K562 (cell line): ENCODE measurements around the gene KRTAP10-6. TPM values are rescaled to one million over a fixed set of nuclear protein-coding genes. Genes with fewer than 3 reads are reported as not detected.
"Not testable (repeated sequence)": the region's sequence is repeated elsewhere in the genome, so short reads cannot be mapped to it uniquely, and the experiment has no call there.

Experiments
- ATAC-seq: fragments of 200-7000 bp; cut with Tn5 transposase; 3 replicates; pipeline ENCODE4 v1.9.1; 2020; ENCODE audit warnings: moderate library complexity
- BruUV-seq: library from RNA; stranded (reverse); fragments of 400-500 nt; replicated peaks from 2 replicates; lab custom pipeline; 2021; lab: Mats Ljungman, UMichigan
- CTCF ChIA-PET: fragments of 300-600 bp; formaldehyde crosslinking; extraction: SDS; loops from one replicate; lab custom pipeline; 2021; ENCODE audit warnings: low intra/inter-chr PET ratio; lab: Yijun Ruan, JAX
- POLR2A ChIA-PET: fragments of 300-600, 350-650 bp; sonication (Branson Sonifier 250); formaldehyde crosslinking; extraction: SDS; loops from one replicate; lab custom pipeline; 2021; ENCODE audit warnings: antibody characterized with exemption, inconsistent platforms; lab: Yijun Ruan, JAX
- DNase-seq, 4 experiments: peaks; one replicate each; pipeline versions ENCODE4 v3.0.0 to v3.0.0-alpha.2; 2011 to 2018; ENCODE audit warnings: low spot score in 3 of 4, mixed read lengths in 3 of 4; ENCODE audit errors: extremely low read depth in 1 of 4
- FAIRE-seq: peaks from 2 replicates; lab custom pipeline; 2011; peaks lifted over from hg19 to GRCh38; lab: Jason Lieb, UNC
- H2AFZ ChIP-seq: 2 replicates; pipeline ENCODE4 v1.6.0; 2011; ENCODE audit warnings: low read depth, low read length, control low read depth, inconsistent platforms
- H3K27ac ChIP-seq: fragments of 200-600 bp; 3 replicates; pipeline ENCODE4 v1.8.0; 2011; ENCODE audit warnings: low read depth, mild to moderate bottlenecking, control low read depth, inconsistent platforms, low read length, moderate library complexity, mixed read lengths; ENCODE audit errors: extremely low read depth
- H3K27me3 ChIP-seq, 2 experiments: fragments of 300-600 bp in 1 of 2; 2 replicates in 1 of 2; 3 replicates in 1 of 2; pipeline versions ENCODE4 v1.6.0 to v1.8.0; 2011; ENCODE audit warnings: inconsistent platforms in 2 of 2, low read length in 2 of 2, mild to moderate bottlenecking in 1 of 2, mixed read lengths in 1 of 2, moderate library complexity in 1 of 2; ENCODE audit not compliant: control insufficient read depth in 2 of 2, insufficient read depth in 2 of 2
- H3K36me3 ChIP-seq: fragments of 300-600 bp; 3 replicates; pipeline ENCODE4 v1.8.0; 2011; ENCODE audit warnings: mild to moderate bottlenecking, low read length, inconsistent platforms; ENCODE audit not compliant: control insufficient read depth, insufficient read depth
- H3K4me1 ChIP-seq, 2 experiments: fragments of 200-600 bp in 1 of 2; replicated peaks in 1 of 2; 2 replicates in 1 of 2; 3 replicates in 1 of 2; pipeline versions ENCODE4 v1.5.1 to v1.8.0; 2011; ENCODE audit warnings: inconsistent platforms in 2 of 2, low read length in 2 of 2, mild to moderate bottlenecking in 1 of 2, mixed read lengths in 1 of 2, moderate library complexity in 1 of 2; ENCODE audit not compliant: control insufficient read depth in 2 of 2, insufficient read depth in 2 of 2
- H3K4me2 ChIP-seq: 2 replicates; pipeline ENCODE4 v1.6.1; 2011; ENCODE audit warnings: low read length, control low read depth, inconsistent platforms, mixed read lengths; ENCODE audit not compliant: insufficient read depth
- H3K4me3 ChIP-seq: fragments of 200-600 bp; sonication (generic), shearing (Covaris generic); 2 replicates; pipeline ENCODE4 v1.5.1; 2016; ENCODE audit warnings: control low read depth, inconsistent platforms
- H3K79me2 ChIP-seq: fragments of 200-600 bp; 3 replicates; pipeline ENCODE4 v1.8.0; 2011; ENCODE audit warnings: low read length, inconsistent platforms; ENCODE audit not compliant: control insufficient read depth, insufficient read depth
- H3K9ac ChIP-seq, 2 experiments: 2 replicates each; pipeline versions ENCODE4 v1.6.0 to v1.6.1; 2011; ENCODE audit warnings: low read depth in 2 of 2, low read length in 2 of 2, control low read depth in 1 of 2, inconsistent platforms in 1 of 2, mild to moderate bottlenecking in 1 of 2, mixed read lengths in 1 of 2; ENCODE audit not compliant: insufficient read depth in 1 of 2
- H3K9me1 ChIP-seq: one replicate; pipeline ENCODE4 v1.6.0; 2011; ENCODE audit warnings: inconsistent platforms, mild to moderate bottlenecking, low read length, moderate library complexity; ENCODE audit not compliant: control insufficient read depth, insufficient read depth
- H3K9me3 ChIP-seq: replicated peaks from 2 replicates; pipeline ENCODE4 v1.5.1; 2011; ENCODE audit warnings: low read depth, low read length, inconsistent platforms; ENCODE audit not compliant: control insufficient read depth, insufficient read depth
- H4K20me1 ChIP-seq: replicated peaks from 2 replicates; pipeline ENCODE4 v1.6.1; 2011; ENCODE audit warnings: low read length, inconsistent platforms, mixed read lengths; ENCODE audit not compliant: control insufficient read depth, insufficient read depth
- CREB5 ChIP-seq: fragments of 250-450 bp; sonication (Bioruptor Pico); IDR thresholded peaks from 2 replicates; pipeline ENCODE4 v1.5.0; 2020; ENCODE audit warnings: mild to moderate bottlenecking
- MCM7 ChIP-seq, 2 experiments: fragments of 450-650 bp; IDR thresholded peaks; 2 replicates each; pipeline ENCODE4 v1.6.1; 2016 to 2018
- NRF1 ChIP-seq, 2 experiments: fragments of 450-650 bp; IDR thresholded peaks in 1 of 2; conservative IDR thresholded peaks in 1 of 2; 2 replicates each; pipeline ENCODE4 v1.6.1; 2014; ENCODE audit warnings: mild to moderate bottlenecking in 2 of 2
- WGBS: fragments of 100-300 bp; shearing (Covaris generic); methylation state at CpG from one replicate; pipeline ENCODE4 v1.1.6; 2016; ENCODE audit warnings: low coverage, mixed read lengths; ENCODE audit not compliant: insufficient coverage; ENCODE audit errors: missing lambda C conversion rate; 5-methylcytosine and 5-hydroxymethylcytosine counted together
- in situ Hi-C: fragments of 300-500 bp; cut with MboI; formaldehyde crosslinking; loops from 4 replicates; pipeline ENCODE4 v1.15.0; 2018; ENCODE audit warnings: inconsistent platforms, mixed read lengths
- intact Hi-C: fragments of 100-400 bp; cut with micrococcal nuclease; formaldehyde crosslinking; loops from 2 replicates; pipeline ENCODE4 v1.14.2; 2022
- polyA plus RNA-seq, 8 experiments: library from polyadenylated mRNA; depleted of rRNA in 4 of 8; stranded (reverse) in 5 of 8; unstranded in 3 of 8; fragments of >200 nt; fragmentation: Nextera tagmentation in 2 of 8; fragmentation: Illumina TruSeq in 1 of 8; extraction: Ambion mirVana in 2 of 8; extraction: Trizol in 1 of 8; gene quantifications; 2 replicates each; pipeline versions ENCODE4 v1.2.1 to v1.2.3, GENCODE V29; 2011 to 2014; ENCODE audit warnings: inconsistent platforms in 1 of 8, missing spikeins in 1 of 8
- total RNA-seq, 7 experiments: library from RNA; depleted of rRNA in 6 of 7; stranded (reverse); fragments of >200 nt in 6 of 7; fragmentation: Illumina TruSeq in 2 of 7; extraction: Trizol in 2 of 7; gene quantifications; 2 replicates each; pipeline versions ENCODE4 v1.2.1 to v1.2.3, GENCODE V29; 2011 to 2021; ENCODE audit warnings: low replicate concordance in 1 of 7

KRTAP10-6 gene
- total and polyA plus RNA-seq, 9 of the 15 experiments (the other 6 are each of a cell fraction or from before 2014, with no cell fraction given), result not detected

GRCh38 chr21:44550285-44550684 lies 42.0 kb downstream of the KRTAP10-6 start:
- H2AFZ ChIP-seq, FAIRE-seq, ATAC-seq, H3K4me2 ChIP-seq, H3K36me3 ChIP-seq, intact Hi-C loops, H3K9ac ChIP-seq, H3K79me2 ChIP-seq, H3K27ac ChIP-seq, in situ Hi-C loops, H3K4me1 ChIP-seq, H3K4me3 ChIP-seq, BruUV-seq, CTCF ChIA-PET, H4K20me1 ChIP-seq, H3K9me1 ChIP-seq, H3K9me3 ChIP-seq, DNase-seq: not testable (repeated sequence)
- 0% methylated on average over 15 of the region's 17 CpGs for WGBS
- peaks cover 28 to 49% of the 10 kb centered on the region in 2 experiments; a peak in 4 of 5 replicates for H3K27me3 ChIP-seq
- POLR2A ChIA-PET, result interaction anchor here (1.1 kb wide), 1 partner anchor 11 kb away, joined by 3 read pairs; no protein-coding TSS in a partner anchor

GRCh38 chr21:44549525-44550211 lies 42.6 kb downstream of the KRTAP10-6 start:
- Histone ChIP-seq H3K4me3 (no peak overlapping the region), H3K27ac (no peak overlapping the region), H3K4me1 (peaks cover 0 to 4% of the 10 kb centered on the region in 2 experiments; a peak in 1 of 5 replicates), H3K79me2 (no peaks in the 10 kb centered on the region), H4K20me1 (no peaks in the 10 kb centered on the region), H3K9me1 (no peaks in the 10 kb centered on the region), H3K9me3 (no peaks in the 10 kb centered on the region), H3K36me3 (no peaks in the 10 kb centered on the region), H3K4me2 (no peak overlapping the region), H2AFZ (no peak overlapping the region), H3K27me3 (peaks cover 23 to 46% of the 10 kb centered on the region in 2 experiments; a peak in 4 of 5 replicates), H3K9ac (no peak overlapping the region)
- no TSS peak for BruUV-seq
- FAIRE-seq (no peak), ATAC-seq (peak; percentile 26; the same call in 1 of the 3 replicates), DNase-seq (peak in 1 of 4 experiments; percentile 3)
- ChIA-PET POLR2A (interaction anchor here (0.8 kb wide), 1 partner anchor 9 kb away, joined by 4 read pairs; no protein-coding TSS in a partner anchor), CTCF (no interaction called here)
- in situ Hi-C loops, result no loop called here
- intact Hi-C loops, result no loop called here
- TF ChIP-seq CREB5 (CRISPR knock-in tag) (no peak), MCM7 (IDR thresholded peaks at IDR 0.05) (no peak), NRF1 (conservative IDR thresholded peaks at IDR 0.05 in 1 of 2, IDR thresholded peaks at IDR 0.05 in 1 of 2) (peak; percentile 28 to 32; a peak in 1 of 4 replicates)
- 4% methylated on average over 22 of the region's 25 CpGs for WGBS
